Sigmoid colon (tissue), 4 donors: ENCODE measurements around the gene AQP10.

Source experiments
- POLR2A ChIP-seq, 2 donors: fragments of 450-650 bp; IDR thresholded peaks; one replicate each; pipeline ENCODE4 v1.6.1; 2016; ENCODE audit warnings: antibody characterized with exemption in 2 of 2, mild to moderate bottlenecking in 2 of 2, moderate library complexity in 2 of 2
- POLR2AphosphoS5 ChIP-seq, 4 donors: sonication (generic); formaldehyde crosslinking; IDR thresholded peaks; one replicate each; pipeline ENCODE4 v1.6.1; 2017; ENCODE audit warnings: antibody characterized with exemption in 4 of 4
- TF ChIP-seq, protein P1 (sequence below), 4 experiments: fragments of 450-650 bp in 3 of 4; fragments of 200-600 bp in 1 of 4; IDR thresholded peaks; one replicate each; pipeline ENCODE4 v1.5.1; 2016 to 2019; ENCODE audit warnings: antibody characterized with exemption in 4 of 4, mild to moderate bottlenecking in 3 of 4, moderate library complexity in 2 of 4

DNA sequence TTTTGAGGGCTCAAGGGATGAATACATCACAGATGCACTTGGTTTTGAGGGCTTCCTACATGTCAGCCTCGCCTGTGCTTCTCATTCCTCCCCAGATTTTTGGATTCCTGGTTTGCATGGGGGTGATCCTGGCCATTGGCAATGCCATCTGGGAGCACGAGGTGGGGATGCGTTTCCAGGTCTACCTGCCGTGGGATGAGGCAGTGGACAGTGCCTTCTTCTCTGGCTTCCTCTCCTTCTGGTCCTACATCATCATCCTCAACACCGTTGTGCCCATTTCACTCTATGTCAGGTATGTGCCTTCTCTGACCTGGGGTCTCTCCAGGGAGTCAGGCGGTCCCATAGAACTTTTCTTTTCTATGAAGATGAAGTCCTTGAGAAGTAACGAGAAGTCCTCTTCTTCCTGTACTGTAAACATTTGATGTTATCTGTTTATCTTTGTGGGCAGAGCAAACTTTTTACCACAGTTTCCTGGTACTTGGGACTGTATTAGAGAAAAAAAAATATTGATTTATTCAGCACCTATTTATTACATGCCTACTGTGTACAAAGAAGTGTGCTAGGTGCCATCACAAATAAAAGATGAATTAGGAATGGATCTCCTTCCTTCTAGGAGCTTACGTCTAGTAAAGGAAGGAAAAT is 16.5 kb downstream of the AQP10 start:
- TF ChIP-seq, protein P1, sequence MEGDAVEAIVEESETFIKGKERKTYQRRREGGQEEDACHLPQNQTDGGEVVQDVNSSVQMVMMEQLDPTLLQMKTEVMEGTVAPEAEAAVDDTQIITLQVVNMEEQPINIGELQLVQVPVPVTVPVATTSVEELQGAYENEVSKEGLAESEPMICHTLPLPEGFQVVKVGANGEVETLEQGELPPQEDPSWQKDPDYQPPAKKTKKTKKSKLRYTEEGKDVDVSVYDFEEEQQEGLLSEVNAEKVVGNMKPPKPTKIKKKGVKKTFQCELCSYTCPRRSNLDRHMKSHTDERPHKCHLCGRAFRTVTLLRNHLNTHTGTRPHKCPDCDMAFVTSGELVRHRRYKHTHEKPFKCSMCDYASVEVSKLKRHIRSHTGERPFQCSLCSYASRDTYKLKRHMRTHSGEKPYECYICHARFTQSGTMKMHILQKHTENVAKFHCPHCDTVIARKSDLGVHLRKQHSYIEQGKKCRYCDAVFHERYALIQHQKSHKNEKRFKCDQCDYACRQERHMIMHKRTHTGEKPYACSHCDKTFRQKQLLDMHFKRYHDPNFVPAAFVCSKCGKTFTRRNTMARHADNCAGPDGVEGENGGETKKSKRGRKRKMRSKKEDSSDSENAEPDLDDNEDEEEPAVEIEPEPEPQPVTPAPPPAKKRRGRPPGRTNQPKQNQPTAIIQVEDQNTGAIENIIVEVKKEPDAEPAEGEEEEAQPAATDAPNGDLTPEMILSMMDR (IDR thresholded peaks at IDR 0.05): no peak
- TF ChIP-seq POLR2AphosphoS5 (IDR thresholded peaks at IDR 0.05) (no peak), POLR2A (IDR thresholded peaks at IDR 0.05) (no peak)
